GM21723 (cell line): Measurements from ENCODE around the gene PALLD.

Experiments
- ATAC-seq: cut with Tn5 transposase; IDR thresholded peaks from one replicate; pipeline ENCODE4 v1.9.1; 2021; ENCODE audit warnings: mild to moderate bottlenecking, moderate library complexity; ENCODE audit not compliant: unreplicated experiment

PALLD gene

GRCh38 chr4:168880072-168880675 is 383.3 kb downstream of the PALLD start:
- ATAC-seq, result no peak

- peak; percentile 68 for ATAC-seq
Measured at GRCh38 chr4:168880811-168881595, 384.2 kb downstream of the PALLD start.

GRCh38 chr4:168881781-168882420 is 385.0 kb downstream of the PALLD start:
- ATAC-seq, result no peak

- ATAC-seq, result no peak
Measured at GRCh38 chr4:168882650-168883233, 385.9 kb downstream of the PALLD start.

- no peak for ATAC-seq
Measured at GRCh38 chr4:168883513-168883912, 386.7 kb downstream of the PALLD start.

DNA sequence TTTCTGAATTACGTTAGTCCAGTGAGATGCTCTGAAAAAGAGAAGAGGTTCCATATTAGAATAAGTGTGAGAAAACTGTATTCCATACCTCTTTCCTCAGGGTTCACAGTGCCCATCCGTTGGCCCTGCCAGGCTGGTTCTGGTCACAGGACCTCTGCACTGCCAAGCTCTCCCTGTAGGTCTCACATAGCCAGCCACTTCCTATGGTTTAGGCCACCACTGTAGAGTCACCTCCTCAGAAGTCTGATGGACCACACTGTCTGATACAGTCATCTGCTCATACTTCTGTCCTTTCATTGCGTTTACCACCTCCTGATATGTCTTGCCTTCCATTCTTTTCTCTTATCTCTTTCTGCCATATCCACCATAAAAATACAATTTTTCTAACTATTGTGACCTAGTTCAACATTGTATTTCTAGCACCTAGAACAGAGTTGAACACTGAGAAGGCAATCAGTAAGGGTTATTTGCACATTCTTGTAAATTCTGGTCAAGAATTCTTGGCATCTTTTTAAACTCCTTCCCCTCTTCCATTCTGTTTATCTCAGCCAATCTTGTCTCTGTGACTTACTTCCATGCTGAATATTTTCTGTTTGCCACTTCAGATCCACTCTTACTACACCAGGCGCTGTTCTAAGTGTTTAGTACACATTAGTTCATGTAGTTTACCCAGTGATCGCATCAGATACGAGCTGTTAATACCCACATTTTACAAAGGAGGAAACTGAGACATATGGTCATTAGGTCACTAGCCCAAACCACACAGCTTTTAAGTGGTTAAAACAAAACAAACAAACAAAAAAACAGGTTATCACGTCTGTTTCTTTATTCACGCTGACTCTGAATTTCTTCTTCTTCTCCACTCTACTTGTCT is 387.6 kb downstream of the PALLD start:
- no peak for ATAC-seq

DNA sequence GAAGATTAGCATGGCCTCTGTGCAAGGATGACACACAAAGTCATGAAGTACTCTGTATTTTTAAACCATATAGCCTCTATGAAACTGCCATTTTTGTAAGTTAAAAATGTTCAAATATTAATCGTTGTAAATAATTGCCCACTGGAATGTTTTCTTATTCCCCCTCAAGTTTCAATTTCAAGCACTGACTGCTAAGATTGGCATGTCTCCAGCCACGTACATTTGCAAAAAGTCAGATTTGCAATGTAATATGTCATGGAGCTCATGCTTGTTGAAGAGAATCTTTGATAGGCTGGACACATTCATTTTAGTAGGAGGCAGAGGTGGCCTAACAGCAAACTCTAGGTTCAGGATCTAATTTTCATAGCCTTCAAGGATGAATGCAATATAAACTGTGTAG is 388.5 kb downstream of the PALLD start:
- no peak for ATAC-seq

- ATAC-seq, result no peak
Measured at GRCh38 chr4:168886351-168886750, 389.5 kb downstream of the PALLD start.

GRCh38 chr4:168887809-168888208 is 391.0 kb downstream of the PALLD start:
- no peak for ATAC-seq

- no peak for ATAC-seq
Measured at GRCh38 chr4:168888715-168889215, 391.9 kb downstream of the PALLD start.

DNA sequence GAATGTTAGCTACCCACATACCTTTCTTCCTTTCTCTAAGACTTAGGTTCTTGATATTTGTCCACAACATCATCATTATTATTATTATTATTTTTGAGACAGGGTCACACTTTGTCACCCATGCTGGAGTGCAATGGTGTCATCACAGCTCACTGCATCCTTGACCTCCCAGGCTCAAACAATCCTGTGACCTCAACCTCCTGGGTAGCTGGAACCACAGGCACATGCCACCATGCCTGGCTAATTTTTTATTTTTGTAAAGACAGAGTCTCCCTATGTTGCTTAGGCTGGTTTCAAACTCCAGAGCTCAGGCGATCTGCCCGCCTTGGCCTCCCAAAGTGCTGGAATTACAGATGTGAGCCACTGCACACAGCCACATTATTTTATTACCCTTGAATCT is 394.2 kb downstream of the PALLD start:
- ATAC-seq, result no peak

GRCh38 chr4:168891688-168892087 is 394.8 kb downstream of the PALLD start:
- no peak for ATAC-seq

- no peak for ATAC-seq
Measured at GRCh38 chr4:168892475-168892874, 395.6 kb downstream of the PALLD start.

DNA sequence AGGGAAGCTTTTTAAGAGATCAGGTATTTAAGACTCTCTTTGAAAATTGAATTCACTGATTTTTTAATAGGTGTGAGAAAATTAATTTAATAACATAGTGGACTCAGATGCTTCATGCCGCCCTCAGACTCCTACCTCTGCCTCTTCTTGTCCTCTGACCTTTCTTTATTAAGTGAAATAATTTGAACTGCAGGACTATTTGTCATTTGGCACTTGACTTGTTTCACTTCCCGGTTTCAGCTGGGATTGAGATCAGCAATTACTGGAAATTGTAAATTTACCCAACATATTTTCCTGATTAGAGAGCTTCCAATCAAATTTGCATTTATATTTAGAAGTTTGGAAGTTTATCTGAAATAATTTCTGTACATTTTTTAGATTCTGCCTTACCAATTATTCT is 396.4 kb downstream of the PALLD start:
- no peak for ATAC-seq

- no peak for ATAC-seq
Measured at GRCh38 chr4:168893807-168894206, 397.0 kb downstream of the PALLD start.

GRCh38 chr4:168900080-168900479 is 403.2 kb downstream of the PALLD start:
- no peak for ATAC-seq

DNA sequence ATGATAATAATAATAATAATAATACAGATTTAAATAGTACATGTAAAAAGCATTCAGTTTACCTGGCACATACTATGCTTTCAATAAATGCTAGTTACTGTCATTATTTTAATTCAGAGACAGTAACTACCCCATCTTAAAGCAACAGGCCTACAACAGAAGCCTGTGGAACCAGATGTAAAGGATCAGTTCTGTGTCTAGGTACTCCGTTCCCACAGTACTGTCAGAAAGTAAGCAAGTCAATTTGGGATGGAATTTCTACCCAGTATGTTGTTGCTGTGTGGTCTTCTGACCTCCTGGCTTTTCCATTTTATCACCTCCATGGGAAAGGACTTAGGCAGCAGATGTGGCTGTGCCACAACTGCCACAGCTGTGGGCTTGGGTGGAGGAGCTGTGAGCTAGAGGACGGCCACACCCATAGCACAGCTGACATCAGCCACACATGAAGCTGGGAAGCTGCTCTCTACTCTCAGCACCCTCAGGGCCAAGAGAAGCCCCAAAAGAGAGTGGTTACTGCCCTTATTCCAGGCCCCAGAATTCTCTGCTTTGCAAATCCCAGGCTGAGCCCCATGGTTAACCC is 410.4 kb downstream of the PALLD start:
- ATAC-seq, result no peak

GRCh38 chr4:168908093-168908492 is 411.2 kb downstream of the PALLD start:
- no peak for ATAC-seq

DNA sequence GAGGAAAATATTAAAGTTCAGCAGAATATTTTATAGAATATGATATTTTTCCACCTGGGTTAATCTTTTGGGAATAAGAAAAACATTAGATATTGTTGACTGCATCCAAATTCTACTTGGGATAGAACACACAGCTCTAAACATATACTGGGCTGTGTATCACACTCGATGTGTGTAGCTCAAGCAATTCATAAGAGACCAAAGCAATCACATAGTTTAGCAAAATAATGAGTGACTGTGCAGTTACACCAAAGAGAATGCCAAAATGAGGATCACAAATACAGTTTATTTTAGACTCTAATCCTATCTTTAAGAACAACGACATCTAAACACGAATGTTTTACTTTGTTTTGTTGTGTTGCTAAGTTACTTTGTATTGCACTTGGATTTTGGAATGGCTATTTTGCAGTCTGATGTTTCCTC is 412.0 kb downstream of the PALLD start:
- ATAC-seq, result no peak

GRCh38 chr4:168914095-168914494 is 417.2 kb downstream of the PALLD start:
- no peak for ATAC-seq
